Astrocyte of the spinal cord (primary cell): ENCODE results near the gene ATP13A3.

Experiments used
- DNase-seq: peaks from one replicate; pipeline ENCODE4 v3.0.0; 2011; ENCODE audit warnings: low read depth, low spot score
- H3K4me3 ChIP-seq: 2 replicates; pipeline ENCODE4 v1.5.1; 2011; ENCODE audit warnings: low read depth, mild to moderate bottlenecking, low read length, moderate library complexity
- in situ Hi-C: cut with HindIII; loops from 2 replicates; pipeline ENCODE4 v1.10.0; 2017; ENCODE audit warnings: low sequenced_read_pairs
- TF ChIP-seq, protein P1 (sequence below): IDR thresholded peaks from 2 replicates; pipeline ENCODE4 v1.5.1; 2012; ENCODE audit warnings: low read depth, mild to moderate bottlenecking, low read length, inconsistent platforms

The ATP13A3 gene

DNA sequence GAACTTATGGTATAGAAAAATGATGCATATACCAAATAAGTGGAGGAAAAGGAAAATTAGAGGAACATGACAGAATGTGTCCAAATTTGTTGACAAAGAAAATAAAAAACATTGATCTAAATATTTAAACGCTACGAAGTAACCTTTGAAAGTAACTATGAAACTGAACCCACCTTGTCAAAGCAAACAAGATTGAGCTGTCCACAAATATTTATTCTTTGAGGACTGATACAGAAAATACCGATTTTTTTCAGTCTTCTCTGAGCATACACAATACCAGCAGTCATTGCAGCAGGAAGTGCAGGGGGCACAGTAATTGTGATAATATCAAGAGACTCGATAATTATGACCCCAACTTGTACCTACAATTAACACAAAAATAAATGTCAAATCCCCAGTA, 40.0 kb downstream of the ATP13A3 start:
- H3K4me3 ChIP-seq = no peak overlapping the region
- in situ Hi-C loops = no loop called here
- DNase-seq = no peak
- TF ChIP-seq, protein P1, sequence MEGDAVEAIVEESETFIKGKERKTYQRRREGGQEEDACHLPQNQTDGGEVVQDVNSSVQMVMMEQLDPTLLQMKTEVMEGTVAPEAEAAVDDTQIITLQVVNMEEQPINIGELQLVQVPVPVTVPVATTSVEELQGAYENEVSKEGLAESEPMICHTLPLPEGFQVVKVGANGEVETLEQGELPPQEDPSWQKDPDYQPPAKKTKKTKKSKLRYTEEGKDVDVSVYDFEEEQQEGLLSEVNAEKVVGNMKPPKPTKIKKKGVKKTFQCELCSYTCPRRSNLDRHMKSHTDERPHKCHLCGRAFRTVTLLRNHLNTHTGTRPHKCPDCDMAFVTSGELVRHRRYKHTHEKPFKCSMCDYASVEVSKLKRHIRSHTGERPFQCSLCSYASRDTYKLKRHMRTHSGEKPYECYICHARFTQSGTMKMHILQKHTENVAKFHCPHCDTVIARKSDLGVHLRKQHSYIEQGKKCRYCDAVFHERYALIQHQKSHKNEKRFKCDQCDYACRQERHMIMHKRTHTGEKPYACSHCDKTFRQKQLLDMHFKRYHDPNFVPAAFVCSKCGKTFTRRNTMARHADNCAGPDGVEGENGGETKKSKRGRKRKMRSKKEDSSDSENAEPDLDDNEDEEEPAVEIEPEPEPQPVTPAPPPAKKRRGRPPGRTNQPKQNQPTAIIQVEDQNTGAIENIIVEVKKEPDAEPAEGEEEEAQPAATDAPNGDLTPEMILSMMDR = no peak

DNA sequence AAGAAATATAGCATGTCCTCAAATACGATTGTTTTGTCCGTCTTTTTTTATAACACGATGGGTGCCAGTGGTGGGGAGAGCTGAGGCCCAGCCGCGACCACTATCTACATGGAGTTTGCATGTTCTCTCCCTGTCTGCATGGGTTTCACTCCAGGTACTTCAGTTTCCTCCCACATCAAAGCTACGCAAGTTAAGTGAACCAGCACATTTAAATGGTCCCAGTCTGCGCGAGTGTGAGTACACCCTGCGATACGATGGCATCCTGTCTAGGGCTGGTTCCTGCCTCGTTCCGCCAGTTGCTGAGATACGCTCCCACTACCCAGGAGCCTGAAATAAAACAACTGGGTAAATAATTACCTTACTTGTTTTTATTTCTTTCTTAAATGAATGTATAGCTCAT, 40.6 kb downstream of the ATP13A3 start:
- in situ Hi-C loops = no loop called here

DNA sequence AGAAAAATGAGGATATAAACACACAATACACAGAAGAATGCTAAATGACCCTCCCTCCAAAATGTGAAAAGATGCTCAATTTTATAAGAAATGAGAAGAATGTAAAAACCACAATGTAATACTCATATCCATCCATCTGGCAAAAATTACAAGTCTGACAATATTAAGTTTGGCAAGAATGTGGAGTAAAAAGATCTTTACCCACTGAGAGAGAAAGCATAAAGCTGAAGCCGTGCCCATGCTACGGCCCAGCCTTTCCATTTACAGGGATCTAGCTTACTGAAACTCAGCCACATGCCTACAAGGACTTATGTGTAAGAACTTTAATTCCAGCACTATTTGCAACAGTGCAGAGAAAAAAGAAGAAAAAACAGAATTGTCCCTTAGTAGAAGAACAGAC, 42.9 kb downstream of the ATP13A3 start:
- no peak overlapping the region for H3K4me3 ChIP-seq
- in situ Hi-C loops = no loop called here
- no peak for DNase-seq
- TF ChIP-seq, protein P1 = no peak

More for the DNA sequence above, 40.6 kb downstream of the ATP13A3 start:
- no peak for DNase-seq
- TF ChIP-seq, protein P1 = no peak
- no peak overlapping the region for H3K4me3 ChIP-seq

DNA sequence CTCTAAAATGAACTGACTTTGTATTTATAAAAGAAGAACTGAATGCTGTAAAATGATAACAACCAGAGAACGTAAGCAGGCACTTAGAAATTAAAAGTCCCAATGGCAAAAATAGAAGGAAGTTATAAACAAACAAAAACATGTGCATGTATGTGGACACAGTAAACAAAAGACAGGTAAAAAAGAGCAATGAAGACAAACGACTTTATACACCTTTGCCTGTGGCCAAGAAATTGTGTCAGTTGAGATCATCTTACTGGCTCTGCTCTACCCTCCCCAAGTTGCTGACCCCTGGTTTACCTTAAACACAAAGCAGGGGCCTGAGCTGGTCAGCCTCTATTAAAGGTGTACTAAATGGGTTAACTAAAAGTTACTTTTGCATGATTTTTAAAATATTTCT, 46.0 kb downstream of the ATP13A3 start:
- TF ChIP-seq, protein P1 = no peak
- in situ Hi-C loops = no loop called here
- no peak for DNase-seq
- no peak overlapping the region for H3K4me3 ChIP-seq

DNA sequence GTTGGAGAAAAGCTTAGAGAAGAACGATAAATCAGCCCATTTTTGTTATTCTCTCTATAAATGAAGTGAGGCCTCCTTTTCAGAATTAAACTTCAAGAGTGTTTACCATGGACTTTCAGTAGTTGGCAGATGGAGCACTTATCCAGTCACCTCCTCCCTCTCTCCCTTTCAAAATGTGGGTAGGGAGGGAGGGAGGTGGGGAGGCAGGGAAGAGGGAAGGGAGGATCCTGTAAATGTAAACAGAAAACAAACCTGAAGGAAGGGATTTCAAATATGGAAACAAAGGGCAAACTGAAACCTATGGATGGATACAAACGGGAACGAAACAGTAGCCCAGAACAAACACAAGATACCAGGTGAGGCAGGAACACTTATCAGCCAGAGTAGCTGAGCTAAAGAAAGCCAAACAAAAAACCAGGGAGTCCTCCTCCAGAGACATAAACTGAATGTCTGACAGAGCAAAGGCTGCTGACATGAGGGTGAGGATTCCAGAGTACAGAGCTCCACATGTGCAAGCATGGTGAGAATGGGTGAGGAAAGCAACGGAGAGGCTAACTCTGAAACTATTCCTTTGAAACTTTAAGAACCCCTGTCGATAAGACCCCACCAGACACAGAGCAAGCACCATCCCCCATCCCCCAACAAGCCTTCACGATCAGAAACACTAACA, 46.8 kb downstream of the ATP13A3 start:
- DNase-seq = no peak
- TF ChIP-seq, protein P1 = no peak
- in situ Hi-C loops = no loop called here
- no peak overlapping the region for H3K4me3 ChIP-seq

DNA sequence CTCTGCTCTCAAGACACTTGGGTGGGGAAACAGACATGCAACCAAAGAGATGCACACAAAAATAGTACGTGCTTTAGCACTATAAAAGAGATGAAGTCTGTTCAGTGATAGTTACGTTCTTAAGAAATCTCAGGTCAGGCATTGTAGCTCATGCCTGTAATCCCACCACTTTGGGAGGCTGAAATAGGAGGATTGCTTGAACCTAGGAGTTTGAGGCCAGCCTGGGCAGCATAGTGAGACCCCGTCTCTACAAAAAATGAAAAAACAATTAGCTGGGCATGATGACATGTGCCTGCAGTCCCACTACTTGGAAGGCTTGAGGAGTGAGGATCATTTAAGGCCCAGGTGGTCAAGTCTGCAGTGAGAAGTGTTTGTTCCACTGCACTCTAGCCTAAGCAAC, 52.3 kb downstream of the ATP13A3 start:
- TF ChIP-seq, protein P1 = no peak
- in situ Hi-C loops = no loop called here
- H3K4me3 ChIP-seq = no peak overlapping the region
- DNase-seq = no peak
